Right ventricle myocardium superior (tissue), 1 donor: Measurements from ENCODE around the gene WBP1L. TPM values are rescaled to one million over a fixed set of nuclear protein-coding genes. Genes with fewer than 3 reads are reported as not detected.
"Not testable (repeated sequence)": the region's sequence is repeated elsewhere in the genome, so short reads cannot be mapped to it uniquely, and the experiment has no call there.

Experiments
- ATAC-seq: fragments of 200-7000 bp; cut with Tn5 transposase; one replicate; pipeline ENCODE4 v1.9.1; 2020; ENCODE audit warnings: mild to moderate bottlenecking; ENCODE audit not compliant: poor library complexity
- DNase-seq: peaks from one replicate; pipeline ENCODE4 v3.0.0-alpha.2; 2020
- intact Hi-C: fragments of 100-400 bp; cut with DNase I; formaldehyde crosslinking; loops from one replicate; pipeline ENCODE4 v1.11.2; 2022
- total RNA-seq: library from RNA; stranded (reverse); fragmentation: NEBNext Ultra II Directional; extraction: Animal tissue kit (Norgen Biotek cat#: 25700); gene quantifications from one replicate; pipeline ENCODE4 v1.2.1, GENCODE V29; 2021
- donor health status: DM: no; HTN: yes; CAD: no; lungs with severe emphysema.

The WBP1L gene
- total RNA-seq, 1 donor from 2014 or later = 19.7 TPM

GRCh38 chr10:102752266-102752930 lies 8.7 kb downstream of the WBP1L start:
- intact Hi-C loops = loop anchor here (5.0 kb wide), 1 partner anchor 50 kb away; no protein-coding TSS in a partner anchor
- DNase-seq (no peak), ATAC-seq (peak; percentile 32)

- DNase-seq (no peak), ATAC-seq (peak; percentile 86)
- intact Hi-C loops = loop anchor here (5.0 kb wide), 1 partner anchor 49 kb away; no protein-coding TSS in a partner anchor
Measured at GRCh38 chr10:102752934-102753664, 9.4 kb downstream of the WBP1L start.

GRCh38 chr10:102753718-102754117 lies 10.0 kb downstream of the WBP1L start:
- intact Hi-C loops = loop anchor here (5.0 kb wide), 1 partner anchor 49 kb away; no protein-coding TSS in a partner anchor
- no peak for DNase-seq
- ATAC-seq = no peak

GRCh38 chr10:102757323-102757722 lies 13.6 kb downstream of the WBP1L start:
- DNase-seq (no peak), ATAC-seq (no peak)
- intact Hi-C loops = no loop called here

GRCh38 chr10:102758240-102758932 lies 14.6 kb downstream of the WBP1L start:
- DNase-seq (no peak), ATAC-seq (no peak)
- intact Hi-C loops = no loop called here

GRCh38 chr10:102758933-102759262 lies 15.2 kb downstream of the WBP1L start:
- DNase-seq, ATAC-seq, intact Hi-C loops: not testable (repeated sequence)

GRCh38 chr10:102759497-102760210 lies 15.9 kb downstream of the WBP1L start:
- DNase-seq = no peak
- ATAC-seq = no peak
- intact Hi-C loops = no loop called here

- DNase-seq (no peak), ATAC-seq (no peak)
- intact Hi-C loops = no loop called here
Measured at GRCh38 chr10:102761981-102762380, 18.2 kb downstream of the WBP1L start.

- ATAC-seq (peak; percentile 45), DNase-seq (no peak)
- intact Hi-C loops = no loop called here
Measured at GRCh38 chr10:102762401-102763015, 18.8 kb downstream of the WBP1L start.

- ATAC-seq (peak; percentile 66), DNase-seq (no peak)
Measured at GRCh38 chr10:102763037-102763607, 19.4 kb downstream of the WBP1L start.

GRCh38 chr10:102764470-102765161 lies 20.9 kb downstream of the WBP1L start:
- intact Hi-C loops = no loop called here

More at GRCh38 chr10:102763037-102763607, 19.4 kb downstream of the WBP1L start:
- intact Hi-C loops = no loop called here

GRCh38 chr10:102765336-102765735 lies 21.6 kb downstream of the WBP1L start:
- intact Hi-C loops = no loop called here
- DNase-seq (no peak), ATAC-seq (no peak)

More at GRCh38 chr10:102764470-102765161, 20.9 kb downstream of the WBP1L start:
- no peak for DNase-seq
- ATAC-seq = no peak

- DNase-seq (no peak), ATAC-seq (no peak)
- intact Hi-C loops = no loop called here
Measured at GRCh38 chr10:102767428-102768160, 23.8 kb downstream of the WBP1L start.

- DNase-seq (no peak), ATAC-seq (no peak)
- intact Hi-C loops = no loop called here
Measured at GRCh38 chr10:102769375-102770107, 25.8 kb downstream of the WBP1L start.

- no peak for DNase-seq
- intact Hi-C loops = no loop called here
- no peak for ATAC-seq
Measured at GRCh38 chr10:102770108-102770482, 26.3 kb downstream of the WBP1L start.

- no peak for DNase-seq
- intact Hi-C loops = no loop called here
- ATAC-seq = no peak
Measured at GRCh38 chr10:102770792-102771191, 27.0 kb downstream of the WBP1L start.
